GM21367 (cell line): ENCODE results near the gene APLP2.
"Not testable (repeated sequence)": the region's sequence is repeated elsewhere in the genome, so short reads cannot be mapped to it uniquely, and the experiment has no call there.

ENCODE experiments used
- ATAC-seq: cut with Tn5 transposase; IDR thresholded peaks from one replicate; pipeline ENCODE4 v1.9.1; 2021; ENCODE audit not compliant: unreplicated experiment

The APLP2 gene

DNA sequence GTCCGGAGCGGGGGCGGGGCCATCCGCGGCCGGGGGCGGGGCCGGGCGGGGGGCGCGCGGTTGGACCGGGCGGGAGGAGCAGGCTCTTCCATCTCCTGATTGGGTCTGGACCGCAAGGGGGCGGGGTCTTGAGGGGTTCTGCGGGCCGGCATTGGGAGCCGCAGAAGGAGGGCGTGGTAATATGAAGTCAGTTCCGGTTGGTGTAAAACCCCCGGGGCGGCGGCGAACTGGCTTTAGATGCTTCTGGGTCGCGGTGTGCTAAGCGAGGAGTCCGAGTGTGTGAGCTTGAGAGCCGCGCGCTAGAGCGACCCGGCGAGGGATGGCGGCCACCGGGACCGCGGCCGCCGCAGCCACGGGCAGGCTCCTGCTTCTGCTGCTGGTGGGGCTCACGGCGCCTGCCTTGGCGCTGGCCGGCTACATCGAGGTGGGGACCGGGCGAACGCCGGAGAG is at the start of gene APLP2:
Gene APLP2, plus strand, starts transcription at position 236 of the 450 bp plus-strand sequence. Its CDS starts 84 bp downstream, at position 320.
- peak; percentile 95 for ATAC-seq

DNA sequence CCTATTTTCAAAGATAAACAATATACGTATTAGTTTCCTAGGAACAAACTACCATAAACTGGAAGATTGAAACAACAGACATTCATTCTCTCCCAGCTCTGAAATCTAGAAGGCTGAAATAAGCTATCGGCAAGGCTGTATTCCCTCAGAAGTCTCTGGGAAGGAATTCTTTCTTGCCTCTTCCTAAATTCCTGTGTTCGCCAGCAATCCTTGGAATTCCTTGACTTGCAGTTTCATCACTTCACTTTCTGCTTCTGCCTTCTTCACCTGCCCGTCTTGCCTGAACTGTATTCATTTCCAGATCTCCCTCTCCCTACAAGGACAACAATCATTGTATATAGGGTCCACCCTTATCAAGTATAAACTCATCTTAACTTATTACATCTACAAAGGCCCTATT is 49.4 kb upstream of the APLP2 start:
- no peak for ATAC-seq

DNA sequence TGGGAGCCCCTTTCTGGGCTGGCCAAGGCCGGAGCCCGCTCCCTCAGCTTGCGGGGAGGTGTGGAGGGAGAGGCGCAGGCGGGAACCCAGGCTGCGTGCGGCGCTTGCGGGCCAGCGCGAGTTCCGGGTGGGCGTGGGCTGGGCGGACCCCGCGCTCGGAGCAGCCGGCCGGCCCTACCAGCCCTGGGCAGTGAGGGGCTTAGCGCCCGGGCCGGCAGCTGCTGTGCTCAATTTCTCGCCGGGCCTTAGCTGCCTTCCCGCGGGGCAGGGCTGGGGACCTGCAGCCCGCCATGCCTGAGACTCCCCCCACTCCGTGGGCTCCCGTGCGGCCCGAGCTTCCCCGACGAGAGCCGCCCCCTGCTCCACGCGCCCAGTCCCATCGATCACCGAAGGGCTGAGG is 48.1 kb upstream of the APLP2 start:
- ATAC-seq = not testable (repeated sequence)

DNA sequence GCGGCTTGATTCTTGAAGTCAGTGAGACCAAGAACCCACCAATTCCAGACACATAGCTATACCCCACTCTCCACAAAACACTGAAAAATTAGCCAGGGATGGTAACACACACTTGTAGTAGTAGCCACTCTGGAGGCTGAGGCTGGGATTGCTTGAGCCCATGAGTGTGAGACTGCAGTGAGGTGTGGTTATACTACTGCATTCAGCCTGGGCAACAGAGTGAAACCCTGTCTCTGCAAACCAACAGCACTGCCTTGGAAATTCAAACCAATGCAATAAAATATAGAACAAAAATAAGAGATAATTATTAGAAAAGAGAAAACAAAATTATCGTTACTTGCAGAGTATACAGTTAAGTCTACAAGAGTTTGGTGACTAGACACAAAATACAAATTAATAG is 46.9 kb upstream of the APLP2 start:
- ATAC-seq = peak; percentile 27

DNA sequence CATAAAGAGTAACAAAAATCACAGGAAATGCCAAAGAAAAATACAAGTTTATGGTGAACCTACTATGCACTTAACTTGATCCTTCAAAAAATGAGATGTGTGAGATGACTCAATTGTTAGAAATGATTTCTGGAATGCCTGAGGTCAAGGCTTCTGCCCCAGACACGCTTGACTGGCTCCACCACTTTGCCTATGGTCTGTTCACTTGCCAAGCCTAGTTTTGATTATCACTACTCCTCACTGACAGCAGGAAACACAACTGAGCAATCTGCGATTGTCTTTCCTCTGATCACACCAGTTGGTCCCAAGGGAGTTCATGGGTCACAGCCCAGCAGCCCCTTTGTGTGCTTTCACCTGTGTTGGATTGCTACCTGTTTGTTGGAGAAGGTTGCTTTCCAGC is 46.5 kb upstream of the APLP2 start:
- ATAC-seq = peak; percentile 97

DNA sequence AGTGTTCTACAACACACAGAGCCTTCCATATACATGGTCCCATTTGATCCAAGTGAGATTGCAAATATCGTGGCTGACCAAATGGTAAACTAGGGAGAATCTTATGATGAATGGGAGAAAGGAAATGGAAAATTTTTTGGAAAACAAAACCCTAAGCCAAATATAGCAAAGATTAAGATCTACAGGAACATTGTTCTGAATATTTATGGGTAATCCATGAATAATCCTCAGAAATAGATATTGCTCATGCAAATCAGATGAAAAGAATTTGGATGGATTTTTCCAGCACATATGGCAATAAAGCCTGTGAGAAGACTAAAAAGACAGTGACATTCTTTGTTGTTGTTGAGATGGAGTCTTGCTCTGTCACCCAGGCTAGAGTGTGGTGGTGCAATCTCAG is 45.3 kb upstream of the APLP2 start:
- no peak for ATAC-seq

DNA sequence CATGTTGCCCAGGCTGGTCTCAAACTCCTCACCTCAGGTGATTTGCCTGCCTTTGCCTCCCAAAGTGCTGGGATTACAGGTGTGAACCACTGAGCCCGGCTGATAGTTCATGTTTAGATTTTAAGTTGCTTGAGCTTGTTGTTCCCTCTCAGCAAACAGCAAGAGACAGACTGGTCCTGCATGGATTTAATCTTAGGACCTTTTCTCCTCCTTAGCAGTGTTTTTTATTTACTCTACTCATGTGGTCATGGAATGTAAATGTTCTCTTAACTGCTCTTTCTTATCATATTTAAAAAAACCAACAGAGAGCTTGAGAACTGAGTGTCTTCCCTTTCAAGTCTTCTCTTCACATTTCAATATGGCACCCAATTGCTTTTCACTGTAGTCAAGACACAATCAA is 44.3 kb upstream of the APLP2 start:
- no peak for ATAC-seq

DNA sequence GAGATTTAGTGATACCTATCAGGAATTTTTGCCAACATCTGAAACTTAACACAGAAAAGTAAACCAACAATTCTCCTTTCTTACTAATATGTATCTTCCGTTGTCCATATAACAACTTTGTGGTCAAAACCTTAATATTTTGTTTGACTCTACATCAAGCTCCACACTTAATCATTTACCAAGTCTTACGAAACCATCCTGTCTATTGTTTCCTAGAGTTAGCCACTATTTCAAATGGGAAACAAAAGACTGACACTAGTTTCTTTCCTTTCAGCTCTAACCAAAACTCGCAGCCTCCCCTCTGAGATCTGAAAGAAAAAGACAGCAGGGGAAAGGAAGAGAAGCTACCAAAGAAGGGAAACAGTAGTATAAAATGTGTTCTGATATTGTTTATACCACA is 40.6 kb upstream of the APLP2 start:
- no peak for ATAC-seq

DNA sequence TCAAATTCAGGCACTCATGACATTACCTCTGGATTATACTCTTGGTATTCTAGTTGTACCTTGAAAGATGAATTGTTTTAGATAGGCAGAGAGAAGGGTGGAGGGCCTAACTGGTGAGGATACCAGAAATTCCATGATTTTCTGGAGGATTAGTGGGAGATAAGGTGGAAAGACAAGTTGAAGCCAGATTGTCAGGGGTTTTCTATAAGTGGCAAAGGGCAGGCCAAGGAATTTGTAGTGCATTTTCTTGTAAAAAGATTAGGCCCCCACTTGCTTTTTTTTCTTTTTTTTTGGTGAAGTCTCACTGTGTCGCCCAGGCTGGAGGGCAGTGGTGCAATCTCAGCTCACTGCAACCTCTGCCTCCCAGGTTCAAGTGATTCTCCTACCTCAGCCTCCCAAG is 38.6 kb upstream of the APLP2 start:
- ATAC-seq = no peak

DNA sequence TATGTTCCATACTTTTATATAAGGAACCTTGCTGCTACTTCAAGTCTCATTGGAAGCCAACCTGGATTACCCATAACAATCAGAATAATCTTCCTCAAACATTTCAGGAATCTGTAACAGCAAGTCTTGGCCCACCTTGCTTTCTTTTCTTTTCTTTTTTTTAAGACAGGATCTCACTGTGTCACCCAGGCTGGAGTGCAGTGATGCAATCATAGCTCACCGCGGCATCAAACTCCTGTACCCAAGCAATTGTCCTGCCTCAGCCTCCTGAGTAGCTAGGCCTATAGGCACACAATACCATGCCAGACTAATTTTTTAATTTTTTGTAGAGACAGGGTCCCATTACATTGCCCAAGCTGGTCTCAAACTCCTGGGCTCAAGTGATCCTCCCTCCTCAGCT is 37.7 kb upstream of the APLP2 start:
- no peak for ATAC-seq

DNA sequence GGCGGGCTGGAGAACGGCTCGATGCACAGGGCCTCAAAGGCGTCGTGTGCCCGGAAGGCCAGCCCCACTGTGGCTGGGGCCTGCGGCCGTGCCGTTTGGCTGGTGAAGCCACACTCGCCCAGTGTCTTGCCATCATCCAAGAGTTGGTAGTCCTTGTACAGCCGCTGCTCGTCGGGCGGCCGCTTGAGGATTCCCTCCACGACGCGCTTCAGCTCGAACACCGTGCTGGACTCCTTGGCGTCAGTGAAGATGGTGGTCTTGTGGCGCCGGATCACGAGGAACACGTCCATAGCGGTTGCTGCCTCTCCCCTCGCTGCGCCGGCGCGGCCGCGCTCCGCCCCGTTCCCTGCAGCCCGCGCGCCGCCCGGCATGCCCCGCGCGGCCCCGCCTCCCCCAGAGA is 36.8 kb upstream of the APLP2 start:
- ATAC-seq = no peak

DNA sequence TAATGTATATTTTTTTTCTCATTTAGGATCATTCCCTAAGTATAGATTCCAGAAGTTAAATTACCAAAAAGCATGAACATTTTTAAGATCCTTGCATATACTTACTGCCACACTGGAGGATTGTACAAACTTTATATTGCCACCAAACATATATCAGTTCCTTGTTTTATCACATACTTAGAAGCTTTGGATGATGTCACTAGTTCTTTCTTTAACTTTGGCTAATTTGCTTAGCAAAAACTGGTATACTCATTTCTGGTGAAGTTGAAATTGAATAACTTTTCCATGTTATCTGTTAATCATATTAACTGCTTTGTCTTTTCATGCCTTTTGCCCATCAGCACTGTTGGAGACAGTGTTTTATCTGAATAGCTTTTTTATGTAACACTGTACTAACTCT is 35.5 kb upstream of the APLP2 start:
- no peak for ATAC-seq

DNA sequence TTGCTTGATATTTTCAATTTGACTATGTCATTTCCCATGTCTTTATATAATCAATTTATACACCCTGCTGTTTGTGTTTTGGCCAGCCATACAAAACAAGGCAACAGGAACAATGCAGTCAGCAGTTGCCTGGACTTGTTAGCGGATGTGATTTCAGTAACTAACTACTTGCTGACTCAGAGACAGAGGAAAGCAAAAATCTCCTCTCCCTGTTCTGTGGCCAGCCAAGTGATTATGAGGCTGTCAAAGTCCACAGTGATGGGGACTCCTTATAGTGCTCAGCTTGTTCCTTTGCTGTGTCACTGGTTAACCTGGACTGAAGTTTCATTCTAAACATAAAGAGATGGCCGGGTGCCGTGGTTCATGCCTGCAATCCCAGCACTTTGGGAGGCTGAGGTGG is 32.6 kb upstream of the APLP2 start:
- no peak for ATAC-seq

DNA sequence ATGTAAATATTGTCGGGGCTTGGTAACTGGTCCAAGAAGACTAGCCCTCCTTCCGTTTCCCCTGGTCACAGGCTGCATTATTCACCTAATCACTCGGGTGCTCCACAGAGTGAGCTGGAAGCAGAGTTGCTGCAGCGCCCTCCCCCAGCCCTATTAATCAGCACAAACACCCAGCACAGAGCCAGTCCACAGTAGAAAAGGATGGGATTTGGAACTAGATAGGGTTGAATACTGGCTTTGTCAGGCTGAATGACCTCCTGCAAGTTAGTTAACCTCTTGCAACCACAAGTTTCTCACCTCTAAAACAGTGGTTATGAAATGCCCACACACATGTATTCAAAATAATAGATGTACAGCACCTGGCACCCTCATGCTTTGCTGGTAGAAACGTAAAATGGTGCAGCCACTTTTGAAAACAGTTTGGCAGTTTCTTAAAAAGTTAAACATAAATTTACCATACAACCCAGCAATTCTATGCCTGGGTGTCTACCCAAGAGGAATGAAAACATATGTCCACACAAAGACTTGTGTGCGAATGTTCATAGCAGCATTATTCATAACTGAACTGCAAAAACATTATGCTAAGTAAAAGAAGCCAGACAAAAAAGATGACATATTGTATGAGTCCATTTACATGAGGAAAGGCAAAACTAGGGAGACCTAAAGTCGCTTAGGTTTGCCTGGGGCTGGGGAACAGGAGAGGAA is 31.7 kb upstream of the APLP2 start:
- ATAC-seq = no peak

DNA sequence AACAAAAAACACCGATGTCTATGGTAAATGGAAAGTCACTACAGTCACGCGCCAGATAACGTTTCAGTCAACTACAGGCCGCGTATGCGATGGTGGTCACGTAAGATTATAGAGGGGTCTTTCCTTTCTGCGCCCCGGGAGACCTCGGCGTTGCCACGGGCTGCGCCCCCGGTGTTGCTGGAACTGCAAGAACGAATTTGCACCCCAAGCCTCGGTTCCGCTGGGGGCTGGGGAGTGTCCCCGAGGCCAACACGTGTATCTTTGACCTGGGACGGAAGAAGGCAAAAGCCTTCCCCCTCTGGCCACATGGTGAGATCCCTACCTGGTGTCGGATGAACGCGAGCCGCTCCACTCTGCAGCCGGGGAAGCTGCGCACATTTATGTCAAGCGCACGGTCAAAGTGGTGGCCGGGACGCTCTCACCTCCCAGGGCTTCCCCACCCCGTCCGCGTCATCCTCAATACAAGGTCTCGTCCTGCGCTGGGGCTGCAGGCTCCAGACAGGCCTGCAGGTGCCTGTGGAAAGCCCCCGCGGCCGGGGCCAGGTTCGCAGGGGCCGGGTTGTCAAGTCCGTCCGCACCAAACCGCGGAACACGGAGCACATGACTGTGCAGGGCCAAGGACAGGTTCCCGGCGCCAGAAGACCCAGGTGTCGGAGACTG is 29.3 kb upstream of the APLP2 start:
- ATAC-seq = no peak

DNA sequence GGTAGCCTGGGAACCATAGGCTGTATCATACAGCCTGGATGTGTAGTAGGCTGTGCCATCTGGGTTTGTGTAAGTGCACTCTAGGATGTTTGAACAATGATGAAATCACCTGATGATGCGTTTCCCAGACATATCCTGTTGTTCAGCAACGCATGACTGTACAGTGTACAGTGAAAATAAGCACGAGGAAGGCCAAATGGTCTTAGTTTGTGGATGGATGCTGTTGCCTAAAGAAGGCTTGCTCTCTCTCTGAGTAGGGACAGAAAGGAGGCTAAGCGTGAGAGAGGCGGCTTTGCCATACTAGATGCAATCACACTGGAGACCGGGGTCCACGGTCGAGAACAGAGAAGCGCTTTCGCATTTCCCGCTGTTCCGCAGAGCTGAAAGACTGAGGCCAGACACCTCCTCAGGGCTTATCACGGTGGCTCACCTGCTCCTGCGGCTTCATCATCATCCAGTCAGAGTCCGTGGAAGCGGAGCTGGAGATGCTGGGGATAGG is 27.6 kb upstream of the APLP2 start:
- no peak for ATAC-seq

DNA sequence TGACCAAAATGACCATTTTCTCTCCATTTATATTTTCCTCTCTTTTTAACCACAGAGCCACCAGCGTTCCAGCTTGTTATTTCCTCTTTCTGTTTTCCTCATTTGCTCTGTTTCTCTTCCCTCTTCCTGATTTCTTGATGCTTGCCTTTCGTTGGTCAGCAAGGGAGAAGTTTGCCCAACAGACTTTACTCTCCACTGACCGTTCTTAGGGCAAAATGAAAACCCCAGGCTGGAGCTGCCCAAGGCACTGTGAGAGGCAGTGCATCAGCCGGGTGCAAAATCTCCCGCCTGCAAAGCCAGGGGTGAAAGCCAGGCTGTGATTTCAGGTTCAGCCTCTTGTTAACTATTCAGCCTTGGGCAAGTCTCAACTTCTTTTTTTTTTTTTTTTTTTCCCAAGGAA is 26.1 kb upstream of the APLP2 start:
- ATAC-seq = no peak

DNA sequence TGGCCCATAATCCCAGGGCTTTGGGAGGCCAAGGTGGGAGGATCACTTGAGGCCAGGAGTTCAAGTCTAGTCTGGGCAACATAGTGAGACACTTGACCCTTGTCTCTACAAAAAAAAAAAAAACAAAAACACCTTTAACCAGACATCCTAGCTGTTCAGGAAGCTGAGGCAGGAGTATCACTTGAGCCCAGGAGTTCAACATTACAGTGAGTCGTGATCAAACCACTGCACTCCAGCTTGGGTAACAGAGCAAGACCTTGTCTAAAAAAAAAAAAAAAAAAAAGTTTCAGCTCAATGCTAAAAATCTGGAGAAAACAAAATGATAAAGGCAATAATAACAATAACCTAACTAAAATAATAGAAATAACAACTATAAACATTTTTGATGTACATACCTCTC is 22.6 kb upstream of the APLP2 start:
- no peak for ATAC-seq

DNA sequence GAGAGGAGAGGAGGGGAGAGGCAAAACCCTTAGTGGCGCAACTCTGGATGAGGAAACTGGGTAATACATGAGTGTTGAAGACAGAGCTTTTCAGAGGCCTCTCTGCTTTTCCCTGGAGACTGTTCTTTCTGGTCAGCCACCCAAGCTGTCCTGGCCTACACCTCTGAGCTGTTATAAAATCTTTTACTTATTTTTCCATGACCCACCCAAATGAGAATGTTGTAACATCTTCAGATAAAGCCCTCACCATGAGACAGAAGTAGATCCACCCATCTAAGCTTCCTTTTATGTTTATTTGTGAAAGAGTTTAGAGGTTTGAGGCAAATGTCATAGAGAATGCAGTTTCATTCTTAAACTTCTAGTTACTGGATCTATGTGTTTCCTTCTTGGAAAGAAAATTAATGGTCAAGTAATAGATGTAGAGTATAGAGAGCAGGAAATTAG is 20.3 kb upstream of the APLP2 start:
- no peak for ATAC-seq

DNA sequence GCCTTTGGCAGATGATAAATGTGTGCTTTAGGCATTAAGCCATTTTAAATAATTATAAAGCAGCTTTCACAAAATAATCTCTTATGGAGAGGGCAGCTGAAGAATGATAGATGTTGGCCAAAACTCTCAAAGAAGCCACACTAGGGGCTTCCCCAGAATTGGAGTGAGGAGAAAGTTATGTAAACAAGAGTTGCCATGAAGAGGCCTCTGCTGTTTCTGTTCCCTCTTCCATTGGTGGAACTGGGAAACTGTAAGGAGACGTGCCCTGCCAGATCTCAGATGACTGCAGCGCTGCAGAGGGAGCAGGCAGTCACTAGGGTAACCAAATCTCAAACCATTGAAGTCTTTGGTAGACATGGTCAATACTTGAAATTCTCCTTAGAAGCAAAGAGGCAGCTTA is 19.4 kb upstream of the APLP2 start:
- ATAC-seq = no peak

DNA sequence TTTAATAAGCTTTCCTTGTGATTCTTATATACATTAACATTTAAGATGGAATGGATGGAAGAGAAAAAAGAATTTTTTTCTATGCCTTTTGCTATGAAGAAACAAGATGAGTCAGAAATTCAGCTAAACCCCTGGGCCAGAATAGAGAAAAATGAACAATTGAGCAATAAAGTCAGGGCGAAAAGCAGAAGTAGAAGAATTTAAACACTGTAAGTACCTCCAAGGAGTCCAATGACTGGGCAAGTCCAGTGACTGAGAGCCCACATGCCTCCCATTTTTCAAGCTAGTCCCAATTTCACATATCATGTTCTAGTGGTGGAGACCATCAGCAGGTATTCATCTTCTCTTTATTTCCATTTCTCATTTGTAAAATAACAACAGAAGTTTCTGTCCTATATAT is 18.6 kb upstream of the APLP2 start:
- ATAC-seq = no peak

DNA sequence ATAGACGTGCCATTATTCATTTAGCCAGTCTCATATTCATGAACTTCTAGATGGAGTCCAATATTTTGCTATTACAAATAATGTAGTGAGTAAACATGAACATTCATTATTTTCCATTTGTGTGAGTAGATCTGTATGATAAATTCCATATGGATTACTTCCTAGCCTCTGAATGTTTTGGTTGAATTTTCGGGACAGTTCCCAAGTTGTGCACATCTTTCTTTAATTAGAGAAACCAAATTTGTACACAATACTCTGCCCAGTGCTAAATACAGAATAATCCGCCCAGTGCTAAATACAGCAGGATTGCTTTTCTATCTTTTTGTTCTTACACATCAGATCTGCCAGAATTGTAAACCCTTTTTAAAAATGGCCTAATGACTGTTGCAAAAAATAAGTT is 17.1 kb upstream of the APLP2 start:
- ATAC-seq = no peak

DNA sequence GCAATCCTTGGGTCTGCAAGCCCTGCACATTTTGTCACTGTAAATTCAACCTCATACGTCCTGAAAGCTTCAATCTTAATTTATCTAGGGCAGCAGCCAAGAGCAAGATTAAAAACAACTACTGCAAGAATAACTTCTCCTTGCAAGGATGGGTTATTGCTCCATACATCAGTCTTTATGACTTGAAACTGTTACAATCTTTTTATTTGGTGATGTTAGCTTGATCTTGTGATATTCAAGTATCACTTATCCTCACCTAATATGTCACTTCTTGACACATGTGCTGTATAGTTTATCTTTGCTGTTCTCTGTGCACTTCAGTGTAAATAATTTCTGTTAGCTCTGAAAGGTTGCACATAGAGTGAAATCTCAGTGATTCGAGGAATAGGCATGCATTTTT is 14.7 kb upstream of the APLP2 start:
- no peak for ATAC-seq
